RWPE1 (cell line): ENCODE results near the gene HMGB1.

Experiments
- CTCF ChIA-PET: fragments of 350-600 bp; sonication (Branson Sonifier 250); formaldehyde crosslinking; extraction: SDS; loops from one replicate; lab custom pipeline; 2021; lab: Yijun Ruan, JAX
- POLR2A ChIA-PET: fragments of 400-600 bp; formaldehyde crosslinking; extraction: SDS; loops from one replicate; lab custom pipeline; 2020; ENCODE audit warnings: antibody characterized with exemption; ENCODE audit not compliant: low non-redundant PET; lab: Yijun Ruan, JAX
- DNase-seq: peaks from one replicate; pipeline ENCODE4 v3.0.0; 2012; ENCODE audit warnings: low spot score
- H3K27ac ChIP-seq: fragments of 450-650 bp; 2 replicates; pipeline ENCODE4 v1.5.1; 2017
- CTCF ChIP-seq: fragments of 450-650 bp; conservative IDR thresholded peaks from 2 replicates; pipeline ENCODE4 v1.5.1; 2017; ENCODE audit warnings: low read depth, mild to moderate bottlenecking

HMGB1 gene

GRCh38 chr13:30486230-30487074 is 20.7 kb upstream of the HMGB1 start:
- TF ChIP-seq CTCF = no peak
- CTCF ChIA-PET = interaction anchor here (0.7 kb wide), 1 partner anchor 109 kb away, joined by 7 read pairs; no protein-coding TSS in a partner anchor
- DNase-seq = peak; percentile 30
- no peak overlapping the region for H3K27ac ChIP-seq
- POLR2A ChIA-PET = no interaction called here

GRCh38 chr13:30481241-30481760 is 15.6 kb upstream of the HMGB1 start:
- TF ChIP-seq CTCF = no peak
- no peak for DNase-seq
- no peak overlapping the region for H3K27ac ChIP-seq
- ChIA-PET CTCF (no interaction called here), POLR2A (no interaction called here)

GRCh38 chr13:30480292-30480950 is 14.7 kb upstream of the HMGB1 start:
- ChIA-PET CTCF (no interaction called here), POLR2A (no interaction called here)
- TF ChIP-seq CTCF = no peak
- DNase-seq = no peak
- H3K27ac ChIP-seq = no peak overlapping the region

- H3K27ac ChIP-seq = no peak overlapping the region
- DNase-seq = no peak
- no peak for TF ChIP-seq CTCF
- ChIA-PET POLR2A (no interaction called here), CTCF (no interaction called here)
Measured at GRCh38 chr13:30479883-30480219, 14.1 kb upstream of the HMGB1 start.

- H3K27ac ChIP-seq = no peak overlapping the region
- DNase-seq = no peak
- POLR2A ChIA-PET = no interaction called here
- CTCF ChIA-PET = no interaction called here
- no peak for TF ChIP-seq CTCF
Measured at GRCh38 chr13:30479154-30479882, 13.6 kb upstream of the HMGB1 start.
